HG03565 (cell line): Measurements from ENCODE around the gene DGKI.

ENCODE experiments used
- ATAC-seq: cut with Tn5 transposase; IDR thresholded peaks from one replicate; pipeline ENCODE4 v1.9.1; 2021; ENCODE audit warnings: mild to moderate bottlenecking, moderate library complexity; ENCODE audit not compliant: unreplicated experiment

DGKI gene

GRCh38 chr7:137873524-137873923 lies 26.8 kb upstream of the DGKI start:
- ATAC-seq: no peak

DNA sequence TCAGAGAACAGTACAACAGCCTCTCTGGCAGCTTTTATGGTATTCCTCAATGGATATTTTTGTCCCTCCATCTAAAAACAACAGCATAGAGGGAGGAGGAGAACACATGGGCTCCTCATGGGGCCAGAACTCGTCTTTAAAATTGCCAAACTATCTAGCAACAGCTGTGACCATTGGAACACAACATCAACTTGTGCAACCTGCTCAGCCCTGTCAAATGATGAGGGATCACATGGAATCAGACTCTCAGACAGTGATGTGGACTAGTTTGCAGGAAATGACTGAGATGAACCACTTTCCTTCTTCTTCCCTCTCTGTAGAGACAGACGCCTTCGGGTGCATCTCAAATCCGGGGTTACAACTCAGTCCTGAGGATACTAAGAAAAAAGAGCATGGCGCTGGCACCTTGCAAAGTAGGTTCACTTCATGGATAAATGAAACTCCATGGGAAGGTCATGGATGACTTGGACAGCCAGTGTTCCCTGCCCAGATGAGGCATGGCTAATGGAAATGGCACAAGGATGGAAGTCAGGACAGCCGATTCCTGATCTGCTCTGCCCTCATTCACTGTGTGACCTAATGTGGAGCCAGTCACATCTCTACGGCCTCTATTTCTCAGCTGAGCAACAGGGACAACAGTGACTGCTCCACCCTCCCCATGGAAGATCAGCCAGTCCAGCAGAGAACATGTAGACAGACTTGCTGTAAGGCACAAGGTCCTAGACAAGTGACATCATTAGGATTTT lies 24.6 kb upstream of the DGKI start:
- no peak for ATAC-seq

- no peak for ATAC-seq
These were observed 23.9 kb upstream of the DGKI start for GRCh38 chr7:137870684-137871083.

- ATAC-seq: no peak
These were observed 23.3 kb upstream of the DGKI start for GRCh38 chr7:137870078-137870477.

DNA sequence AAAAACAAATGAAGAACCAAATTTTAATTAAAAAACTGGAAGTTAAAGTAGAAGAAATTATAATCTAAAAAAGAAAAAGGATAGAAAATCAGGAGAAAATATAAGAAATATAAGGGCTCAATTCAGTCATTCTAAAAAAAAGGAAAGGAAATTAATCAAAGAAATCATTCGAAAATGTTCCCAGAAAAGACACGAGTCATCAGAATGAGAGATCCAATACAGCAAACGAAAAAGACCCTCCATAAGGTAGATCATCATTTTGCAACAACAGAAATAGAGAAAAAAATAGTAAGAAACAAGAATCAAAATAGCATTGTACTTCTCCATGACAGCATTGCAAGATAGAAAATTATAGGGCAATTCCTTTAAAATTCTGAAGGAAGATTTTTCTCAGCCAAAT lies 22.5 kb upstream of the DGKI start:
- no peak for ATAC-seq

- ATAC-seq: no peak
These were observed 20.5 kb upstream of the DGKI start for GRCh38 chr7:137867289-137867688.

DNA sequence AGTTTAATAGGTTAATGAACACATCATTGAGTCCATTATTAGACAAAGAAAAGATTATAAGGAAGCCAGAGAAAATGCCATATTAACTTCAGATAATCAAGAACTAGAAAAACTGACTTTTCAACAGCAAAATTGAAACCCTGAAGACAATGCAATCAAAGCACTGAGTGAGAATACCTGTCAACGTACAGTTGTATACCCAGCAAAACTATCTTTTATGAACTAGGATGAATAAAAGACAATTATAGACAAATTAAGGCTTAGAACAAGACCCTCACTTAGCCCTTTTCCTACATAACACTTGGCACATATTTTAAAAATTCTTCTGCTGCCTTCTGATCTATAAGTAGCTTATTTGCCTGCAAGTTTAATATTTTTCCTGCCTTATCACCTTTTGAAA lies 19.0 kb upstream of the DGKI start:
- no peak for ATAC-seq

GRCh38 chr7:137862964-137863363 lies 16.2 kb upstream of the DGKI start:
- ATAC-seq: no peak

DNA sequence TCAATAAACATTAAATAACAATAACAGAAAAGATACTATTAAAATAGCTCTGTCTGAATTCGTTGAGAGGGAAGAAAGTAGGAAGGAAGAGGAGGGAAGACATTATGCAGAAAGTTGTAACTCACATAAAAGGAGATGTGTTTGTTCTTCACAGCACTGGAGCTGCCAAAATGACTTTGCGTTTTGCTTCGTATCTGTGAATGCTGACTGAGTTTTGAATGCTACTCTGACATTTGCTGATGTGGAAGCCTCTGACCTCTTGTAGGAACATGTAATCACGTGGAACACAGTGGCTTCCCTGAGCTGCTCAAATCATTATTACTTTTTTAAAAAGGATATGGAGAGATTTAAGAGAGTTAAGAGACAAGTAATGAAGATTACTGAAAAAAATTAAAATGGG lies 15.6 kb upstream of the DGKI start:
- no peak for ATAC-seq

DNA sequence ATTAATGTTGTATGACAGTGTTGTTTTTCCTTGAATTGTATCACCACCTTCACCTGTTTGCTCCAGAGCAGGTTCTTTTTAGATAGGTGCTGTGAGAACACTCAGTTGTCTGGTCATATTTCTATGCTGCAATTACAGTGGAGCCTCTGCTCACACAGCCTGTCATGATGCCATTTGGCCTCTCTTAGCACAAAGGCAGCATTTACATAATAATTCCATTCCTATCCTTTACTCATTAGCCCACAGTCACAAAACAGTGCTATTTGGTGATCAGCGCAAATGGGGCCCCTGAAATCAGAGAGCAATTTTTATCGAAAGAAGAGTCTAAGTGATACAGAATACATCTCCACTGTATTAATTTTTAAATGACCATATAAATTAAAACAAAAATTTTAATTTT lies 13.8 kb upstream of the DGKI start:
- no peak for ATAC-seq

DNA sequence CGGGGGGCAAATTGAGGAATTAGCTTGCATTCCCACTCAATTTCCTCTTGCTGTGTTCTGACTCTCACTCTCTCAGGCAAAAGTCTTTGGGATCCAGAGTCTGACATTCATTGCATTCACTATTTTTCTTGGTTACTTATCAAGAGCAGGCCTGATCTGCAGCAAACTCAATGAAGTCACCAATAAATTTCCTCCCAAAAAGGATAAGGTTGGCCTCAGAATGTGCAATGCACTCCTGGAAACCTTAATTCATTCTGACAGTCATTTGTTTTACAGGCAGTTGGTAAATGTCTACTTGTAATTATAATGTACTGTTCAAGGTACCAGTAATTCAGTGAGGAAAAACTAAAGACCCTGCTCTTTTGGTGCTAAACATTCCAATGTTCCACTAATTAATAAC lies 6.3 kb upstream of the DGKI start:
- ATAC-seq: no peak

GRCh38 chr7:137852108-137852507 lies 5.3 kb upstream of the DGKI start:
- ATAC-seq: no peak

DNA sequence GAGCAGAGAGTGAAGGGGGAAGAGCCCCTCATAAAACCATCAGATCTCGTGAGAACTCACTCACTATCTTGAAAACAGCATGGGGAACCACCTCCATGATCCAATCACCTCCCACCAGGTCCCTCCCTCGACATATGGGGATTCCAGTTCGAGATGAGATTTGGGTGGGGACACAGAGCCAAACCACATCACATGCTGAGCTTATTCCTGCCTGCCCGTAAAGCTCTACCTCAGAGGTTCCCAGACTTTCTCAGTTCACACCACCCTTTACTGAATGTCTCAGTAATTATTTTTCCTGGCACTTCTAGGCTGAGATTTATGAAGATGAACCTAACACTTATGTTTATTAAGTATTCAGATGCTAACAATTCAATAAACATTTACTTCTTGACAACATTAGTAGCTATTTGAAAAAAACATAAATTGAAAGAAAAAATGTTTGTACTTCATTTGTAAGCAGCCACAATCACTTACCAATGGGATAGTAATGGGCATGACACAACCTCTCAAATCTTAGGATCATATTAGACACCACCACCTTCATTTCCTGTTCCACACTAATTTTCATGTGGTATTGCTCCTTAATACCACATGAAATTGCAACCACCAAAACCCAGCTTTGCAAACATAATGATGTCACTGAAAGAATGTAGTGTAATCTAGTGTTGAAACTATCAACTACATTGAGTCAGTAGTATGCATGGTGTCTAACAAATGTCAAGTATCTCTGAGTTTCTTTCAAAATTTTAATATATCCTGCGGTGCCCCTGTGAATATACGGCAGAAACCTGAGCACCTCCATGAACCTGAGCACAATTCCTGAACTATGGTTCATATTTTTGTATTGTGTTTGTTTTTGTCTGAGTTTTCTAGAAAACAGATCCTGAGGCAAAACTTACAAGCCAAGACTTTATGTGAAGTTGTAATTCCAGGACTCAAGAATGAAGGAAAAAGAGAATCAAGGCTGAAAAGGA lies 4.5 kb upstream of the DGKI start:
- no peak for ATAC-seq

DNA sequence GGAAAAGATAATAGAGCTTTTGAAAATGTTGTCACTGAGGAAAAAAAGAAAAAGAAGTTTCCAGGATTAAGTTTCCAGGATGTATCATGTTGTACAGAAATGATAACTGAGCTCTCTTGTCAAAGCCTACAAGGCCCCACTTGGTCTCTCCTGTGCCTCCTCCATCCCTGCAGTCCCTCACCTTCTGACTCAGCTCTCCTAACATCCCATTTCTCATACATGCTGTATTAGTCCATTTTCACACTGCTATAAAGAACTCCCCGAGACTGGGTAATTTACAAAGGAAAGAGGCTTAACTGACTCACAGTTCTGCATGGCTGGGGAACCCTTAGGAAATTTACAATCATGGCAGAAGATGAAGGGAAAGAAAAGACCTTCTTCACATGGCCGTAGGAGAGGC lies 3.8 kb upstream of the DGKI start:
- ATAC-seq: no peak

DNA sequence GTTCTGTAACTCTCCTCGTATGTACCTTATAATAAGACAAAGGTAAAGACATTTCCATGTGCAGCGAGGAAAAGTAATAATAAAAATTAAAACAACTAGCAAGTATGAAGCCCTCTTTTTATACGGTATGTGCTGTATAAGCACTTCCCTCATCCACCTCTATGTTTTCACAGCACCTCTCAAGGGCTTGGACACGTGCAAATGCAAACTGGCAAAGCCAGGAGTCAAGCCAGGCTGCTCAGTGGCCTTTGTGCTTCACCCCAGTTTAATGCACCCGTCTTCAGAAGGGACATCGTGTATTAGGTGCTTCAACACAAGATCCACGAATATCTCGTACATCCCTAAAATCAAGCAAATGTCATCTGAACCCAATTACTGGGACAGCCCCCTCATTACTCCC lies 1.3 kb upstream of the DGKI start:
- no peak for ATAC-seq

DNA sequence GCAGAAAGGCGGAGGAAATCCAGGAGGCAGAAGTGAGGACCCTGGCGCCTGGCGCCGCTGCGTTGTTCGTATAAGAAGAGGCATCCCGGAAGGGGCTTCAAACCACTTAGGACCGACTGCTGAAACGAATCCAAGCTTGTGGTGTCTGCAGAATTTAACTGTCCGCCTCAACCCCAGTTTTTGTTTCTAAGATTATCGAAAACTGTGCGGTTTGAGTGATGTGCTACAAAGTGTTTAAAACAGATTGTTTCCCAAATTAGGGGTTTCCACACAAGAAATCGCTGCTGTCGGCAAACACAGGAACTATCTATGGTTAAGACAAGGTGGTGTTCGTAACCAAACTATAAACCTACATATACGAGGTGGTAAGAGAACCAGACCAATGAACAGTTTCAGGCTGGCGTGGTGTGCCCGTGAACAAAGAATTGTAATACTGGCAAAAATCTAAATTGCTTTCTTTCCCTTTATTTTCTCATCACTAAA lies 835 bp upstream of the DGKI start:
- ATAC-seq: no peak

DNA sequence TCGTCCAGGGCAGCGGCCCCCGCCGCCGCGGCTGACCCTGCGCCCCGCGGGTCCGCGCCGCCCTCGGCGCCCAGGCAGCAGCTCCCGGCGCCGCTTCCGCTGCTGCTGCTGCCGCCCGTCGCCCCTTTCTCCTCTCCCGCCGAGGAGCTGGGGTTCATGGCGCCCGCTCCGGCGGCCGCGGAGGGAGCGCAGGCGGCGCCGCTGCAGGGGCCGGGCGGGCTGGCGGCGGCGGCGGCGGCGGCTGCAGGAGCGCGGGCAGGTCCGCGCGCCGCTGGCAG lies 286 bp downstream of the DGKI start:
- peak; percentile 27 for ATAC-seq

DNA sequence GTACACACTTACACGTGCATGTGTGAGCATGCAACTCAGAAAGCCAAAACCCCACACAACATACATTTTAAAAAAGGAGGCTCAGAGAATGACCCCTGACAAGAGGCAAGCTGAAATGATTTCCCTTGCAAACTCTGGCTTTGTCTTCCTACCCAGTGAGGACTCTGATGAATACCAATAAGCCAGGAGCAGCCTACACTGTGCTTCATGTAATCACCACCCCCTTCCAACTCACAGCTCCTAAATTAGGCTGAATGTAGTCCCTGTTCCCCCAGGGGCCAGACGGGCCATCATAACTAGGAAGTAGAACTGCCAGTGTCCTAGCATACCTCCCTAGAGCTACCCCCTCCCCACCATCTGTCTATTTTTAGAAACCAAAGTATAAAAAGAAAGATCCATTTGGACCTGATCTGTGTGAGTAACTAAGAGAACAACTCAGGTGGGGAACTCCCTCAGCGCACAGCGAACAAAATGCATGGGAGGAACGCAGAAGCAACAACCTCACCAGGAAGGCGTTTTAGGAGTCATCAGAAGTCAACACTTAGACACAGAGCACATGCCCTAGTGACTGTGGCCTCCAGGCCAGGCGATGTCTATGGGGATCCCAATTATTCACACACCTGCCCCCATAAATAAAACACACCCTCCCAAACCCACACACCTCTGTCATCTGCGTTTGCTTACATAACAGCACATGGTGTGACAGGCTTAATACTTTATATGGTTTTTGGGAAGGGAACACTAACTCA lies 1.9 kb downstream of the DGKI start:
- no peak for ATAC-seq

DNA sequence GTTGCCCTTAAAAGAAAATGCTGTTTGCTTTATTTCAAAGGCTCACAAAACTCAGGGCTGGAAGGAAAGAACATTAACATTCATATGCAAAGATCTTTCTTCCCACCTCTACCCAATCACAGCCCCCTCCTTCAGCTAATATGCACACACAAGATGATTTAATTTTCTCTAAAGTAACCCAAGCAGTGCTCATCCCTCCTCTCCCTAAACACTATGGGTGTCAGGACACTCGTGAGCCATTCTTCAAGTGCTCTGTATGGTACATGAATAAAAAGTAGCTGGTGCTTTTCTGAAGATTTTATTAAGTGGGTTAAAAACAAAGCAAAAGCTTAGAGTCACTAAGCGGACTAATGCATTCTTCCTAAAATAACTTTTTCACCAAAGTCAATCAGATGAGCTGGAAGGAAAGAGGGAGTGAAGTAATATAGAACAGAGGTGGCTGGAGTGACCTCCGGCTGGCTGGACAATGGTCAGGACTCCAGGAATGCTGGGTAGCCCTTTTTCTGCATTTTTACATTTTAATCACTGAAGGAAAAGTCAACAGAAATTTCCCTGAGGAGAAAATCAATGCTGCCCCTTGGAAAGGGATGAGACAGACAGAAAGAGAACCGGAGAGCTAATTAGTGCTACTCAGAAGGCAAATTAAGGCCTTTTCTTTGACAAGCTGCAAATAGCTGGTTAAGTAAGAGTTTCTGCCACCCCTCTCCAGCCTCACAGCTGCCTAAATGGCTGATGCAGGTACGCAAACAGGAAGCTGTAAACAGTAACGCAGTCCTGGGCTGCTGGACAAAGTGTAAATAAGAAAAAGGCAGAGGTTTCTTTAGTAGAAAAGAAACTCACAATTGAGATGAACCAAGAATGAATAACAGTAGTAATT lies 6.6 kb downstream of the DGKI start:
- ATAC-seq: no peak

DNA sequence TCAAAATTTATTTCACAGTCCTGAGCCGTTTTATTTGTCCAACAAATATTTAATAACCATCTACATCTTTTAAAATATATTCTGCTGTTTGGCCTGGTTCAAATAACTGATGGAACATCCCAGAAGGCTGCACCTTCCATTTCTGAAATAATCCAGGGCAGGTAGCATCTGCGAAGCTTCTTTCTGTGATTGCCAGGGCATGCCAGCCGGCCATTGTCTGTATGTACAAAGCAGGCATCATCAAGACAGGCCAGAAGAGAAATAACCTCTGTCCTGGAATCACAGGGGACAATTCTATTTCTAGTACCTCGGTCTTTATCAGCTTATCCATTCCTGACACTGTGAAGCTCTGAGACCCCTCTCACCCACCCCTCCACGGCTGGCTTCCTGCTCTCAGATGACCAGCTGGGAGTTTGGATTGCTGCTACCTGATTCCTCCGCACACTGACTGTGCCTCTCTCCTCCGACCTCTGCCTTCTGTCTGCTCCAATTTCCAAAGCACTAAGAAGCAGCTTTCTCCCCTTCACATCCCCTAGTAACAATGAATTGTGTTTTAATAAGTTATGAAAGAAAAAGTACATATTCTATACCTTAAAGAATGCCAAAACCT lies 8.0 kb downstream of the DGKI start:
- no peak for ATAC-seq
